WTC11 (cell line): Measurements from ENCODE around the gene OTUB1. TPM values are rescaled to one million over a fixed set of nuclear protein-coding genes. Genes with fewer than 3 reads are reported as not detected.

Experiments used
- ATAC-seq: fragments of 200-7000 bp; cut with Tn5 transposase; 2 replicates; pipeline ENCODE4 v1.10.0; 2021; ENCODE audit warnings: mild to moderate bottlenecking, moderate library complexity
- CTCF ChIA-PET: fragments of 300-600 bp; sonication (Branson Sonifier 250); formaldehyde crosslinking; loops from one replicate; lab custom pipeline; 2021; ENCODE audit warnings: antibody characterized with exemption; lab: Charles Lee
- POLR2A ChIA-PET: fragments of 350-600 bp; sonication (Branson Sonifier 250); formaldehyde crosslinking; loops from one replicate; lab custom pipeline; 2021; ENCODE audit warnings: antibody characterized with exemption; lab: Charles Lee
- DNase-seq: peaks from one replicate; pipeline ENCODE4 v3.0.0; 2021; ENCODE audit warnings: low spot score
- H3K27ac Mint-ChIP-seq: 2 replicates; pipeline ENCODE4 v1.8.0; 2021; ENCODE audit warnings: mixed read lengths
- H3K27me3 Mint-ChIP-seq: 2 replicates; pipeline ENCODE4 v1.8.0; 2021; ENCODE audit warnings: low read depth, mild to moderate bottlenecking, moderate library complexity, mixed read lengths
- H3K36me3 Mint-ChIP-seq: 2 replicates; pipeline ENCODE4 v1.8.0; 2021; ENCODE audit warnings: mixed read lengths
- H3K4me1 Mint-ChIP-seq: 2 replicates; pipeline ENCODE4 v1.8.0; 2022; ENCODE audit warnings: mixed read lengths
- H3K4me3 Mint-ChIP-seq: 2 replicates; pipeline ENCODE4 v1.8.0; 2021; ENCODE audit warnings: mild to moderate bottlenecking, moderate library complexity, mixed read lengths
- H3K9me3 Mint-ChIP-seq: 2 replicates; pipeline ENCODE4 v1.8.0; 2021; ENCODE audit warnings: mixed read lengths
- ATF1 ChIP-seq: sonication (generic); formaldehyde crosslinking; IDR thresholded peaks from 2 replicates; pipeline ENCODE4 v1.8.1; 2023; ENCODE audit warnings: mild to moderate bottlenecking, moderate library complexity, missing genetic modification reagents
- ATF3 ChIP-seq: sonication (generic); formaldehyde crosslinking; conservative IDR thresholded peaks from 2 replicates; pipeline ENCODE4 v1.8.1; 2022; ENCODE audit warnings: mild to moderate bottlenecking, missing genetic modification reagents
- CREB1 ChIP-seq: sonication (generic); formaldehyde crosslinking; IDR thresholded peaks from 2 replicates; pipeline ENCODE4 v1.8.0; 2023; ENCODE audit warnings: mild to moderate bottlenecking, missing genetic modification reagents
- ELF4 ChIP-seq: sonication (generic); formaldehyde crosslinking; IDR thresholded peaks from 2 replicates; pipeline ENCODE4 v1.8.1; 2022; ENCODE audit warnings: low read depth, mild to moderate bottlenecking, moderate library complexity, missing genetic modification reagents
- FOXK1 ChIP-seq: sonication (generic); formaldehyde crosslinking; IDR thresholded peaks from 2 replicates; pipeline ENCODE4 v1.8.0; 2022; ENCODE audit warnings: mild to moderate bottlenecking, moderate library complexity, missing genetic modification reagents
- GRHL2 ChIP-seq: fragments of 250-450 bp; sonication (Bioruptor Pico); IDR thresholded peaks from 2 replicates; pipeline ENCODE4 v1.8.0; 2022; ENCODE audit warnings: mild to moderate bottlenecking, moderate library complexity; ENCODE audit not compliant: insufficient replicate concordance, severe bottlenecking
- GTF2I ChIP-seq: fragments of 250-450 bp; sonication (Bioruptor Pico); conservative IDR thresholded peaks from 2 replicates; pipeline ENCODE4 v1.4.0; 2021; ENCODE audit warnings: mild to moderate bottlenecking
- IRF2 ChIP-seq: sonication (generic); formaldehyde crosslinking; IDR thresholded peaks from 2 replicates; pipeline ENCODE4 v1.8.0; 2022; ENCODE audit warnings: low read depth, missing genetic modification reagents, borderline replicate concordance
- JAZF1 ChIP-seq: fragments of 250-450 bp; sonication (Bioruptor Pico); IDR thresholded peaks from 2 replicates; pipeline ENCODE4 v1.9.0; 2021; ENCODE audit warnings: moderate library complexity, mild to moderate bottlenecking, inconsistent platforms
- MAX ChIP-seq: sonication (generic); formaldehyde crosslinking; IDR thresholded peaks from 2 replicates; pipeline ENCODE4 v1.8.0; 2022; ENCODE audit warnings: mild to moderate bottlenecking, missing genetic modification reagents
- MYBL2 ChIP-seq: sonication (generic); formaldehyde crosslinking; IDR thresholded peaks from 2 replicates; pipeline ENCODE4 v1.8.1; 2023; ENCODE audit warnings: mild to moderate bottlenecking, moderate library complexity, missing genetic modification reagents
- NFATC4 ChIP-seq: fragments of 250-450 bp; sonication (Bioruptor Pico); IDR thresholded peaks from 2 replicates; pipeline ENCODE4 v1.9.0; 2021; ENCODE audit warnings: mild to moderate bottlenecking
- NR2C2 ChIP-seq: sonication (generic); formaldehyde crosslinking; IDR thresholded peaks from 2 replicates; pipeline ENCODE4 v1.8.0; 2022; ENCODE audit warnings: mild to moderate bottlenecking, missing genetic modification reagents
- RELA ChIP-seq: sonication (generic); formaldehyde crosslinking; IDR thresholded peaks from 2 replicates; pipeline ENCODE4 v1.8.1; 2022; ENCODE audit warnings: missing genetic modification reagents, mild to moderate bottlenecking, borderline replicate concordance
- SMAD3 ChIP-seq: sonication (generic); formaldehyde crosslinking; IDR thresholded peaks from 2 replicates; pipeline ENCODE4 v1.8.0; 2022; ENCODE audit warnings: missing genetic modification reagents, mild to moderate bottlenecking, borderline replicate concordance
- SOX15 ChIP-seq: fragments of 250-450 bp; sonication (Bioruptor Pico); IDR thresholded peaks from 2 replicates; pipeline ENCODE4 v1.9.0; 2021; ENCODE audit warnings: mild to moderate bottlenecking
- ZNF121 ChIP-seq: sonication (generic); formaldehyde crosslinking; IDR thresholded peaks from 2 replicates; pipeline ENCODE4 v1.8.0; 2023; ENCODE audit warnings: missing genetic modification reagents
- ZNF232 ChIP-seq: sonication (generic); formaldehyde crosslinking; IDR thresholded peaks from 2 replicates; pipeline ENCODE4 v1.8.0; 2022; ENCODE audit warnings: mild to moderate bottlenecking, missing genetic modification reagents
- ZNF263 ChIP-seq: sonication (generic); formaldehyde crosslinking; IDR thresholded peaks from 2 replicates; pipeline ENCODE4 v1.8.1; 2022; ENCODE audit warnings: low read depth, mild to moderate bottlenecking, moderate library complexity, missing genetic modification reagents
- ZNF396 ChIP-seq: fragments of 250-450 bp; sonication (Bioruptor Pico); IDR thresholded peaks from 2 replicates; pipeline ENCODE4 v1.8.0; 2021; ENCODE audit warnings: mild to moderate bottlenecking, moderate library complexity, borderline replicate concordance
- ZNF416 ChIP-seq: fragments of 250-450 bp; sonication (Bioruptor Pico); IDR thresholded peaks from 2 replicates; pipeline ENCODE4 v1.9.0; 2021; ENCODE audit warnings: mild to moderate bottlenecking, inconsistent platforms
- ZNF425 ChIP-seq: fragments of 250-450 bp; sonication (Bioruptor Pico); conservative IDR thresholded peaks from 2 replicates; pipeline ENCODE4 v1.9.0; 2021; ENCODE audit warnings: mild to moderate bottlenecking
- total RNA-seq: library from RNA; stranded (reverse); gene quantifications from 3 replicates; pipeline ENCODE4 v1.2.3, GENCODE V29; 2021
- TF ChIP-seq, protein P1 (sequence below): sonication (generic); formaldehyde crosslinking; IDR thresholded peaks from 2 replicates; pipeline ENCODE4 v1.8.0; 2022; ENCODE audit warnings: missing genetic modification reagents

The OTUB1 gene
- total RNA-seq, 1 experiment from 2014 or later = 112 TPM

DNA sequence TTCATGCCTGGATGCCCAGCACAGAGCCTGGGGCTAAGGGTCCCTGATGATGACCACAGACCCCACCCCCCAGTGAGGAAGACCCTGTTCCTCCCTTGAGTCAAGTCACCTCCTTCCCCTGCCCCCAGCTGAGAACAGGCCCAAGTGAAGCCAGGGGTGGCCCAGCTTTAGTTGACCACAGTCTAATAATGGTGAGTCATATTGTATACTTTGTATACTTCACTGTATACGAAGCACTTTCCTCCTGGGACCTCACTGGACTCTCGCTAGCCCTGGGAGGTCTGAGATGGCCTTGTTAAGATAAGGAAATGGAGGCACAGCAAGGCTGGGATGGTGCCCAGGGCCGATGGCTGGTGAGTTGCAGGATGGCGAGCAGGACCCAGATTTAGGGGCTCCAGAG, 45.8 kb downstream of the OTUB1 start:
- DNase-seq (no peak), ATAC-seq (no peak)
- TF ChIP-seq ZNF425 (no peak), ZNF396 (CRISPR knock-in tag) (no peak)
- TF ChIP-seq, protein P1, sequence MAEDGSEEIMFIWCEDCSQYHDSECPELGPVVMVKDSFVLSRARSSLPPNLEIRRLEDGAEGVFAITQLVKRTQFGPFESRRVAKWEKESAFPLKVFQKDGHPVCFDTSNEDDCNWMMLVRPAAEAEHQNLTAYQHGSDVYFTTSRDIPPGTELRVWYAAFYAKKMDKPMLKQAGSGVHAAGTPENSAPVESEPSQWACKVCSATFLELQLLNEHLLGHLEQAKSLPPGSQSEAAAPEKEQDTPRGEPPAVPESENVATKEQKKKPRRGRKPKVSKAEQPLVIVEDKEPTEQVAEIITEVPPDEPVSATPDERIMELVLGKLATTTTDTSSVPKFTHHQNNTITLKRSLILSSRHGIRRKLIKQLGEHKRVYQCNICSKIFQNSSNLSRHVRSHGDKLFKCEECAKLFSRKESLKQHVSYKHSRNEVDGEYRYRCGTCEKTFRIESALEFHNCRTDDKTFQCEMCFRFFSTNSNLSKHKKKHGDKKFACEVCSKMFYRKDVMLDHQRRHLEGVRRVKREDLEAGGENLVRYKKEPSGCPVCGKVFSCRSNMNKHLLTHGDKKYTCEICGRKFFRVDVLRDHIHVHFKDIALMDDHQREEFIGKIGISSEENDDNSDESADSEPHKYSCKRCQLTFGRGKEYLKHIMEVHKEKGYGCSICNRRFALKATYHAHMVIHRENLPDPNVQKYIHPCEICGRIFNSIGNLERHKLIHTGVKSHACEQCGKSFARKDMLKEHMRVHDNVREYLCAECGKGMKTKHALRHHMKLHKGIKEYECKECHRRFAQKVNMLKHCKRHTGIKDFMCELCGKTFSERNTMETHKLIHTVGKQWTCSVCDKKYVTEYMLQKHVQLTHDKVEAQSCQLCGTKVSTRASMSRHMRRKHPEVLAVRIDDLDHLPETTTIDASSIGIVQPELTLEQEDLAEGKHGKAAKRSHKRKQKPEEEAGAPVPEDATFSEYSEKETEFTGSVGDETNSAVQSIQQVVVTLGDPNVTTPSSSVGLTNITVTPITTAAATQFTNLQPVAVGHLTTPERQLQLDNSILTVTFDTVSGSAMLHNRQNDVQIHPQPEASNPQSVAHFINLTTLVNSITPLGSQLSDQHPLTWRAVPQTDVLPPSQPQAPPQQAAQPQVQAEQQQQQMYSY (CRISPR knock-in tag) = no peak
- Mint-ChIP-seq H3K4me3 (no peak overlapping the region), H3K27me3 (peaks cover 85% of the 10 kb centered on the region), H3K36me3 (no peaks in the 10 kb centered on the region), H3K27ac (no peak overlapping the region), H3K9me3 (no peaks in the 10 kb centered on the region), H3K4me1 (peaks cover 37% of the 10 kb centered on the region)
- POLR2A ChIA-PET = no interaction called here
- CTCF ChIA-PET = interaction anchor here (1.0 to 6.0 kb wide), 4 partner anchors 9 to 121 kb away, joined by 3 to 55 read pairs (median 6); no protein-coding TSS in a partner anchor

GRCh38 chr11:64034411-64034811, 48.2 kb downstream of the OTUB1 start:
- H3K36me3 Mint-ChIP-seq = no peaks in the 10 kb centered on the region
- ATAC-seq = peak; percentile 71
- H3K27ac Mint-ChIP-seq = no peak overlapping the region
- CTCF ChIA-PET = interaction anchor here (1.2 to 6.0 kb wide), 6 partner anchors 18 to 115 kb away, joined by 3 to 55 read pairs (median 4); no protein-coding TSS in a partner anchor
- peaks cover 93% of the 10 kb centered on the region for H3K27me3 Mint-ChIP-seq
- TF ChIP-seq GTF2I (CRISPR knock-in tag) = no peak
- no peak for TF ChIP-seq ATF3 (CRISPR knock-in tag)
- TF ChIP-seq ELF4 (CRISPR knock-in tag) = no peak
- no peak for TF ChIP-seq IRF2
- TF ChIP-seq GRHL2 (CRISPR knock-in tag) = no peak
- TF ChIP-seq MAX (CRISPR knock-in tag) = no peak
- TF ChIP-seq FOXK1 (CRISPR knock-in tag) = no peak
- TF ChIP-seq ZNF263 (CRISPR knock-in tag) = no peak
- POLR2A ChIA-PET = interaction anchor here (1.2 kb wide), 1 partner anchor 34 kb away, joined by 5 read pairs; no protein-coding TSS in a partner anchor
- peak; percentile 54 for DNase-seq
- peaks cover 20% of the 10 kb centered on the region for H3K4me1 Mint-ChIP-seq
- peak overlapping the region; percentile 80 for H3K4me3 Mint-ChIP-seq
- no peaks in the 10 kb centered on the region for H3K9me3 Mint-ChIP-seq

- no peaks in the 10 kb centered on the region for H3K9me3 Mint-ChIP-seq
- ATAC-seq (no peak), DNase-seq (no peak)
- H3K4me1 Mint-ChIP-seq = peaks cover 14% of the 10 kb centered on the region
- TF ChIP-seq SOX15 (CRISPR knock-in tag) = no peak
- TF ChIP-seq ATF1 (CRISPR knock-in tag) = no peak
- TF ChIP-seq MYBL2 (CRISPR knock-in tag) = no peak
- TF ChIP-seq ZNF232 (CRISPR knock-in tag) = no peak
- no peak for TF ChIP-seq SMAD3 (CRISPR knock-in tag)
- TF ChIP-seq JAZF1 = no peak
- TF ChIP-seq NR2C2 (CRISPR knock-in tag) = no peak
- no peak for TF ChIP-seq NFATC4 (CRISPR knock-in tag)
- no peak for TF ChIP-seq CREB1 (CRISPR knock-in tag)
- no peak for TF ChIP-seq ZNF121 (CRISPR knock-in tag)
- no peak for TF ChIP-seq ZNF416 (CRISPR knock-in tag)
- no peak for TF ChIP-seq RELA
- ChIA-PET CTCF (interaction anchor here (0.6 to 6.0 kb wide), 5 partner anchors 27 to 173 kb away, joined by 3 to 55 read pairs (median 4); no protein-coding TSS in a partner anchor), POLR2A (no interaction called here)
- H3K27me3 Mint-ChIP-seq = peaks cover 93% of the 10 kb centered on the region
- peak overlapping the region; percentile 80 for H3K4me3 Mint-ChIP-seq
- no peaks in the 10 kb centered on the region for H3K36me3 Mint-ChIP-seq
- no peak overlapping the region for H3K27ac Mint-ChIP-seq
Measured at GRCh38 chr11:64035081-64035524, 48.9 kb downstream of the OTUB1 start.
